DND-41 (cell line): ENCODE data around the gene NR6A1.

ENCODE experiments used
- ATAC-seq: fragments of 200-7000 bp; cut with Tn5 transposase; 3 replicates; pipeline ENCODE4 v1.9.1; 2021; ENCODE audit warnings: low read depth; ENCODE audit not compliant: insufficient read depth
- DNase-seq: peaks from one replicate; pipeline ENCODE4 v3.0.0-alpha.2; 2020
- H2AFZ ChIP-seq: 2 replicates; pipeline ENCODE4 v1.6.0; 2012; ENCODE audit warnings: low read depth, low read length
- H3K27ac ChIP-seq: 2 replicates; pipeline ENCODE4 v1.5.1; 2012; ENCODE audit warnings: low read length, inconsistent platforms
- H3K27me3 ChIP-seq: fragments of 200-600 bp; sonication (generic); 2 replicates; pipeline ENCODE4 v1.6.0; 2012; ENCODE audit warnings: low read length, mild to moderate bottlenecking, inconsistent platforms; ENCODE audit not compliant: insufficient read depth, poor library complexity
- H3K36me3 ChIP-seq: 2 replicates; pipeline ENCODE4 v1.5.1; 2012; ENCODE audit warnings: low read length, inconsistent platforms; ENCODE audit not compliant: insufficient read depth
- H3K4me1 ChIP-seq: 2 replicates; pipeline ENCODE4 v1.5.1; 2012; ENCODE audit warnings: mild to moderate bottlenecking, low read length; ENCODE audit not compliant: insufficient read depth
- H3K4me2 ChIP-seq: 2 replicates; pipeline ENCODE4 v1.6.0; 2012; ENCODE audit warnings: mild to moderate bottlenecking, moderate library complexity, low read length, inconsistent platforms; ENCODE audit not compliant: insufficient read depth
- H3K4me3 ChIP-seq, 2 experiments: fragments of 200-600 bp in 1 of 2; shearing (Covaris generic) in 1 of 2; 2 replicates each; pipeline ENCODE4 v1.5.1; 2012 to 2016; ENCODE audit warnings: inconsistent platforms in 2 of 2, low read length in 2 of 2, mild to moderate bottlenecking in 2 of 2, low read depth in 1 of 2, moderate library complexity in 1 of 2
- H3K79me2 ChIP-seq: 2 replicates; pipeline ENCODE4 v1.6.0; 2012; ENCODE audit warnings: low read length, inconsistent platforms; ENCODE audit not compliant: insufficient read depth
- H3K9ac ChIP-seq: 2 replicates; pipeline ENCODE4 v1.6.0; 2012; ENCODE audit warnings: low read depth, mild to moderate bottlenecking, inconsistent platforms, low read length, moderate library complexity
- H3K9me3 ChIP-seq: 2 replicates; pipeline ENCODE4 v1.5.1; 2012; ENCODE audit warnings: low read length, moderate library complexity, mild to moderate bottlenecking, inconsistent platforms; ENCODE audit not compliant: insufficient read depth, severe bottlenecking
- H4K20me1 ChIP-seq: 2 replicates; pipeline ENCODE4 v1.6.0; 2012; ENCODE audit warnings: low read length; ENCODE audit not compliant: insufficient read depth
- EZH2 ChIP-seq: IDR thresholded peaks from 3 replicates; pipeline ENCODE4 v1.6.1; 2012; ENCODE audit warnings: borderline replicate concordance, low read depth, mild to moderate bottlenecking, moderate library complexity, low read length, inconsistent platforms; ENCODE audit not compliant: severe bottlenecking
- TF ChIP-seq, protein P1 (sequence below): IDR thresholded peaks from 2 replicates; pipeline ENCODE4 v1.5.1; 2012; ENCODE audit warnings: borderline replicate concordance, low read length, moderate library complexity, mild to moderate bottlenecking; ENCODE audit not compliant: poor library complexity, severe bottlenecking; ENCODE audit errors: extremely low read depth

NR6A1 gene

GRCh38 chr9:124635285-124635684 lies 135.8 kb downstream of the NR6A1 start:
- ATAC-seq (no peak), DNase-seq (no peak)
- Histone ChIP-seq H3K9ac (no peak overlapping the region), H3K4me1 (peaks cover 12% of the 10 kb centered on the region; the same call in 1 of the 2 replicates), H3K4me2 (no peak overlapping the region), H4K20me1 (no peaks in the 10 kb centered on the region), H3K79me2 (no peaks in the 10 kb centered on the region), H3K27me3 (no peaks in the 10 kb centered on the region), H3K27ac (no peak overlapping the region), H2AFZ (no peak overlapping the region), H3K4me3 (no peak overlapping the region), H3K9me3 (no peaks in the 10 kb centered on the region), H3K36me3 (no peaks in the 10 kb centered on the region)
- no peak for TF ChIP-seq EZH2
- TF ChIP-seq, protein P1, sequence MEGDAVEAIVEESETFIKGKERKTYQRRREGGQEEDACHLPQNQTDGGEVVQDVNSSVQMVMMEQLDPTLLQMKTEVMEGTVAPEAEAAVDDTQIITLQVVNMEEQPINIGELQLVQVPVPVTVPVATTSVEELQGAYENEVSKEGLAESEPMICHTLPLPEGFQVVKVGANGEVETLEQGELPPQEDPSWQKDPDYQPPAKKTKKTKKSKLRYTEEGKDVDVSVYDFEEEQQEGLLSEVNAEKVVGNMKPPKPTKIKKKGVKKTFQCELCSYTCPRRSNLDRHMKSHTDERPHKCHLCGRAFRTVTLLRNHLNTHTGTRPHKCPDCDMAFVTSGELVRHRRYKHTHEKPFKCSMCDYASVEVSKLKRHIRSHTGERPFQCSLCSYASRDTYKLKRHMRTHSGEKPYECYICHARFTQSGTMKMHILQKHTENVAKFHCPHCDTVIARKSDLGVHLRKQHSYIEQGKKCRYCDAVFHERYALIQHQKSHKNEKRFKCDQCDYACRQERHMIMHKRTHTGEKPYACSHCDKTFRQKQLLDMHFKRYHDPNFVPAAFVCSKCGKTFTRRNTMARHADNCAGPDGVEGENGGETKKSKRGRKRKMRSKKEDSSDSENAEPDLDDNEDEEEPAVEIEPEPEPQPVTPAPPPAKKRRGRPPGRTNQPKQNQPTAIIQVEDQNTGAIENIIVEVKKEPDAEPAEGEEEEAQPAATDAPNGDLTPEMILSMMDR = no peak

DNA sequence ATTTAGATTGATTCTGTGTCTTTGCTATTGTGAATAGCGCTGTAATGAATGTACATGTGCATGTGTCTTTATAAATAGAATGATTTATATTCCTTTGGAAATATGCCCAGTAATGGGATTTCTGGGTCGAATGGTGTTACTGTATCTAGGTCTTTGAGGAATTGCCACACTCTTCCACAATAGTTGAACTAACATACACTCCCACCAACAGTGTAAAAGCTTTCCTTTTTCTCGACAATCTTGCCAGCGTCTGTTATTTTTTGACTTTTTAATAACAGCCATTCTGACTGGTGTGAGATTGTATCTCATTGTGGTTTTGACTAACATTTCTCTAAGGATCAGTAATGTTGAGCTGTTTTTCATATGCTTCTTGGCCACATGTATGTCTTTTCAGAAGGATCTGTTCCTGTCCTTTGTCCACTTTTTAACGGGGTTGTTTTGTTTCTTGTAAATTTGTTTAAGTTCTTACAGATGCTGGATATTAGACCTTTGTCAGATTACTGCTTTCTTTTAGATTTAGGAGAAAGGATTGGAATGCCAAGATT lies 139.0 kb downstream of the NR6A1 start:
- no peak for TF ChIP-seq EZH2
- TF ChIP-seq, protein P1 = no peak
- H3K9me3 ChIP-seq = no peaks in the 10 kb centered on the region
- no peaks in the 10 kb centered on the region for H3K79me2 ChIP-seq
- peak overlapping the region; percentile 18; the same call in 1 of the 2 replicates for H3K27ac ChIP-seq
- H2AFZ ChIP-seq = 0 out of 2 replicates have a peak overlapping the region, but pooled peaks have one; percentile 26
- H3K36me3 ChIP-seq = no peaks in the 10 kb centered on the region
- no peak overlapping the region for H3K4me3 ChIP-seq
- no peak overlapping the region; the same call in 1 of the 2 replicates for H3K9ac ChIP-seq
- DNase-seq (no peak), ATAC-seq (peak; percentile 60; the same call in 2 of the 3 replicates)
- no peak overlapping the region for H3K4me2 ChIP-seq
- no peaks in the 10 kb centered on the region for H3K27me3 ChIP-seq
- peaks cover 16% of the 10 kb centered on the region; the same call in 1 of the 2 replicates for H3K4me1 ChIP-seq
- no peaks in the 10 kb centered on the region for H4K20me1 ChIP-seq

DNA sequence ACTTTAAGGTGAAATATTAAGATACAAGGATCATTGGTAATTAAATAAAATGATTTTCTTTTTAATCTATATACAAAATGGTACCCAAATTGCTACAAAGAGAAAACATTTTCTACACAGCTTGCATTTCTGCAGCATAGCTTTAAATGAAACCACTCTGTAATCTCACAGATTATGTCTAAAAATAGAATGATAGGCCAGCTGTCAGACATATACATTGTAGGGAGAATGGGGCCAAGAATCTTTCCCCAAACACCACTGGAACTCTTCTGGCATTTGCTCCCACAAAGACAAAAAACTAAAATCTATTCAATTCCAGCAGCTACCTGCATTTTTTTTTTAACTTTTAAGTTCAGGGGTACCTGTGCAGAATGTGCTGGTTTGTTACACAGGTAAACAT lies 139.8 kb downstream of the NR6A1 start:
- no peak overlapping the region for H3K9ac ChIP-seq
- H3K4me1 ChIP-seq = peaks cover 16% of the 10 kb centered on the region; the same call in 1 of the 2 replicates
- no peak overlapping the region for H2AFZ ChIP-seq
- no peak overlapping the region for H3K27ac ChIP-seq
- no peaks in the 10 kb centered on the region for H4K20me1 ChIP-seq
- no peaks in the 10 kb centered on the region for H3K79me2 ChIP-seq
- no peaks in the 10 kb centered on the region for H3K9me3 ChIP-seq
- DNase-seq = no peak
- H3K27me3 ChIP-seq = no peaks in the 10 kb centered on the region
- no peak overlapping the region for H3K4me2 ChIP-seq
- TF ChIP-seq, protein P1 = no peak
- TF ChIP-seq EZH2 = no peak
- no peaks in the 10 kb centered on the region for H3K36me3 ChIP-seq
- no peak for ATAC-seq
- no peak overlapping the region for H3K4me3 ChIP-seq
